IPS-18a (cell line): Measurements from ENCODE around the gene IQSEC3.

Source experiments
- H3K27ac ChIP-seq: one replicate; pipeline ENCODE4 v1.5.1; 2013; ENCODE audit warnings: low read length
- H3K27me3 ChIP-seq: one replicate; pipeline ENCODE4 v1.6.1; 2013; ENCODE audit warnings: mild to moderate bottlenecking, low read length; ENCODE audit not compliant: control insufficient read depth, insufficient read depth
- H3K36me3 ChIP-seq: one replicate; pipeline ENCODE4 v1.6.1; 2013; ENCODE audit warnings: low read depth, low read length; ENCODE audit not compliant: control insufficient read depth
- H3K4me1 ChIP-seq: one replicate; pipeline ENCODE4 v1.6.1; 2013; ENCODE audit warnings: low read depth, low read length; ENCODE audit not compliant: control insufficient read depth
- H3K4me3 ChIP-seq: one replicate; pipeline ENCODE4 v1.5.1; 2013; ENCODE audit warnings: low read length
- H3K9ac ChIP-seq: one replicate; pipeline ENCODE4 v1.6.1; 2013; ENCODE audit warnings: mild to moderate bottlenecking, low read length, moderate library complexity
- H3K9me3 ChIP-seq: one replicate; pipeline ENCODE4 v1.6.1; 2013; ENCODE audit warnings: low read depth, low read length; ENCODE audit not compliant: control insufficient read depth

Gene IQSEC3

DNA sequence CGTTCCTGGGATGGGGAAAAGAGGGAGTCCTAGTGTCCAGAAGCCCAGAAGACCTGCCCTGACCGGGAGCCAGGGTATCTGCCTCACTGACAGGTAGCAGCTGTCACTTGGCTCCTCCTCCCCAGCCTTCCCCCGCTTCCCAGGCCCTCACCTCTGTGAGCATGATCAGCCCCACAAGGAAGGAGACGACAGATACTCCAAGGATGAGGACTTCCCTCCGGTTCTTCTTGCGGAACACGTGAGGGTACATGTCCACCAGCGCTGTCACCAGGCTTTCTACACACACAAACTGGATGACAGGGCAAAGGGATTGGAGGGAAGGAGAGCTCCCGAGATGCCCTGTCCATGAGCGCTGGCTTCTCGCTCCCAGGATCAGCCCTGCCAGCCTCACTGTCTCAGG is 157.3 kb downstream of the IQSEC3 start:
- Histone ChIP-seq H3K4me3 (no peak overlapping the region), H3K4me1 (peaks cover 5% of the 10 kb centered on the region), H3K27ac (no peak overlapping the region), H3K9ac (no peak overlapping the region), H3K36me3 (no peaks in the 10 kb centered on the region), H3K9me3 (no peaks in the 10 kb centered on the region), H3K27me3 (peaks cover 5% of the 10 kb centered on the region)

DNA sequence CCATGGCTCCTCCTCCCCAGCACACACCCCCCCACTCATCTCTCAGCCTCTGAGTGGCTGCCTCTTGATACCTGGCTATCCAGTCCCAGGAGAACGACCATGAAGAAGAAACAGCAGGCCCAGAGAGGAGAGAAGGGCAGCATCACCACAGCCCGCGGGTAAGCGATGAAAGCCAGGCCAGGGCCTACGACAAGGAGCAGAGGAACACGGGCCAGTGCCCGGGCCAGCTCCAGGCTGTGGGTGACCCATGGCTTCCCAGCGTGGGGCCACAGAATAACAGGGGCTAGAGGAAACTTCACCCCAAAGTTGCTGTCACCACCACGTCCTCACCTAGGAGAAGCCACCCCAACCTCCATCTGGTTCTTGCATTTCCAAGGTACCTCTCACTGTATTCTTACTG is 157.8 kb downstream of the IQSEC3 start:
- no peaks in the 10 kb centered on the region for H3K36me3 ChIP-seq
- no peak overlapping the region for H3K4me3 ChIP-seq
- H3K4me1 ChIP-seq, result peaks cover 8% of the 10 kb centered on the region
- no peak overlapping the region for H3K27ac ChIP-seq
- no peak overlapping the region for H3K9ac ChIP-seq
- peaks cover 10% of the 10 kb centered on the region for H3K27me3 ChIP-seq
- no peaks in the 10 kb centered on the region for H3K9me3 ChIP-seq

DNA sequence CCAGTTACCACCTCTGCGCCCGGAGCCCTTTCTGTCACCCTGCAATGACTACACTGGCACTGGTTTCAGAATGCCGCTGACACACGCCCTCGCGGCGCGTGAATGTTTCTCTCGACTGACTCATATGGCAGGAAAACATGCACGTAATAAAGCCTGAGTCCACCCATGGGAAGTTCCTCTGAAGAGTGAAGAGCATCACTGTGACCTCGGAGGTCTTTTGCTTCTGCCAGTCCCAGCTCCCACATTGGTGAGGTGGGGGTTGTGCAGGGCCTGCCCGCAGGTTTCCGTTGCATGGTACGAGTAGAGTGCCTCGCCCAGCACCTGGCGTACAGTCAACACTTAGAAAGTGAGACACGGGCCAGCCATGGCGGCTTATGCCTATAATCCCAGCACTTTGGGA is 158.4 kb downstream of the IQSEC3 start:
- no peaks in the 10 kb centered on the region for H3K9me3 ChIP-seq
- no peak overlapping the region for H3K27ac ChIP-seq
- H3K9ac ChIP-seq, result no peak overlapping the region
- peaks cover 12% of the 10 kb centered on the region for H3K4me1 ChIP-seq
- no peaks in the 10 kb centered on the region for H3K36me3 ChIP-seq
- no peak overlapping the region for H3K4me3 ChIP-seq
- peaks cover 14% of the 10 kb centered on the region for H3K27me3 ChIP-seq

DNA sequence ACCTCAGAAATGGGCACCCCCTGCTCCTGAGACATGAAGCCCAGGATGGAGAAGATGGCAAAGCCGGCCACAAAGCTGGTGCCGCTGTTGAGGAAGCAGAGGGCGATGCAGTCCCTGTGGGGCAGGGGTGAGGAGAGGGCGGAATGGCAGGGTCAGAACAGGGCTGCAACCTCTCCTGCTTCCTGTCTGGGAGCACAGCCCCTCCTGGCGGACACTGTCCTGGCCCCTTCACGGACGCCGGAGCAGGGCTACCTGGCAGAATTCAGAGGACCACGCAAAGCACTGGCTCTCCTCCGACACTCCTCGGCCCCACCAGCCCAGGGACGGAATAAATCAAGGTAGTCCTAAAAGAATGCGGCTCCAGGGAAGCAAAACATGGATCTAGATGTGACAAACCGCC is 159.8 kb downstream of the IQSEC3 start:
- peaks cover 15% of the 10 kb centered on the region for H3K4me1 ChIP-seq
- H3K27me3 ChIP-seq, result peaks cover 28% of the 10 kb centered on the region
- no peaks in the 10 kb centered on the region for H3K9me3 ChIP-seq
- H3K4me3 ChIP-seq, result no peak overlapping the region
- no peak overlapping the region for H3K27ac ChIP-seq
- no peaks in the 10 kb centered on the region for H3K36me3 ChIP-seq
- no peak overlapping the region for H3K9ac ChIP-seq

DNA sequence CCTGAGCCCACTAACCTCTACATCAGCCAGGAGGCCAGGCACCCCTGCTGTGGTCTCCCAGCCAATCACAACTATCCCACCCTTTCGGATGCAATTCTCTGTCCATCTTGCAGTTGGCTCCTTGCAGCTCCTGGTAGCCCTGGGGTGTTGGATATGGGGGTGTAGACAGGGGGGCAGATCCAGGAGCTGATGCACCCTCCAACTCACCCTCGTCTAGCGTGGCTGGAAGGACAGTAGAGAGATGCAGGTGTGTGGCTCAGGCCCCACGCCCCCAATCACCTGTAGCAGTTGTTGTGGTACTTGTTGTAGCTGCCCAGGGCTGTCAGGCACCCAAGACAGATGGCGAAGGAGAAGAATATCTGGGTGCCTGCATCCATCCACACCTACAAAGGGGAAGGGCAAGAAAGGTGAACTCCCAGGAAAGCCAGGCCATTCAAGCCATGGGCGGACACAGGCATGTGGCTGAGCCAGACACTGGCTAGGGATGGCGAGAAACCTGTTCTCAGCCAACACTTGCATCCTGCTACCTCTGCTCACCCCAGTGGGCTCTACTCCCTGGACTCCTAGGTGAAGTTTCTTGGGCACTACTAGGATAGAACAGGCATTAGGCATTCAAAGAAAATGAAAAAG is 160.8 kb downstream of the IQSEC3 start:
- no peaks in the 10 kb centered on the region for H3K36me3 ChIP-seq
- H3K9me3 ChIP-seq, result no peaks in the 10 kb centered on the region
- peaks cover 28% of the 10 kb centered on the region for H3K27me3 ChIP-seq
- no peak overlapping the region for H3K9ac ChIP-seq
- H3K4me3 ChIP-seq, result no peak overlapping the region
- H3K4me1 ChIP-seq, result peaks cover 15% of the 10 kb centered on the region
- H3K27ac ChIP-seq, result no peak overlapping the region
